SK-N-SH treated with all-trans-retinoic acid at 6 μM for 48 hours (cell line): ENCODE data around the gene SPATA25.

Experiments used
- SNAI2 ChIP-seq: fragments of 250-450 bp; sonication (Bioruptor Pico); IDR thresholded peaks from 2 replicates; pipeline ENCODE4 v1.5.0; 2020; ENCODE audit warnings: mild to moderate bottlenecking, moderate library complexity
- ZNF8 ChIP-seq: fragments of 450-650 bp; formaldehyde crosslinking; IDR thresholded peaks from 2 replicates; pipeline ENCODE4 v1.5.0; 2020; ENCODE audit warnings: mild to moderate bottlenecking, moderate library complexity

- TF ChIP-seq SNAI2 (no peak), ZNF8 (CRISPR knock-in tag) (no peak)
These were observed 17.4 kb upstream of the SPATA25 start for GRCh38 chr20:45904583-45905504.
